Activated naive CD8-positive, alpha-beta T cell treated with anti-CD3 and anti-CD28 coated beads for 36 hours (primary cell): Measurements from ENCODE around the gene FBXO27. TPM values are rescaled to one million over a fixed set of nuclear protein-coding genes. Genes with fewer than 3 reads are reported as not detected.
A peak's percentile ranks its signal among the peaks of the same experiment; 100 is the strongest.
"Not testable (repeated sequence)": the region's sequence is repeated elsewhere in the genome, so short reads cannot be mapped to it uniquely, and the experiment has no call there.

Source experiments
- DNase-seq: peaks from one replicate; pipeline ENCODE4 v3.0.0; 2021
- H3K27ac Mint-ChIP-seq: one replicate; pipeline ENCODE4 v1.8.0; 2022; ENCODE audit warnings: mild to moderate bottlenecking, moderate library complexity, mixed read lengths
- H3K27me3 Mint-ChIP-seq: one replicate; pipeline ENCODE4 v1.8.0; 2022; ENCODE audit warnings: mild to moderate bottlenecking, mixed read lengths
- H3K36me3 Mint-ChIP-seq: one replicate; pipeline ENCODE4 v1.8.0; 2021; ENCODE audit warnings: mild to moderate bottlenecking, mixed read lengths
- H3K4me1 Mint-ChIP-seq: one replicate; pipeline ENCODE4 v1.8.0; 2021; ENCODE audit warnings: mixed read lengths
- H3K4me3 Mint-ChIP-seq: one replicate; pipeline ENCODE4 v1.8.0; 2022; ENCODE audit warnings: mild to moderate bottlenecking, moderate library complexity, mixed read lengths
- H3K9me3 Mint-ChIP-seq: one replicate; pipeline ENCODE4 v1.8.0; 2022; ENCODE audit warnings: mixed read lengths
- total RNA-seq, 2 experiments: library from RNA; stranded (reverse); gene quantifications; one replicate each; pipeline ENCODE4 v1.2.3, GENCODE V29; 2021

Gene FBXO27, protein sequence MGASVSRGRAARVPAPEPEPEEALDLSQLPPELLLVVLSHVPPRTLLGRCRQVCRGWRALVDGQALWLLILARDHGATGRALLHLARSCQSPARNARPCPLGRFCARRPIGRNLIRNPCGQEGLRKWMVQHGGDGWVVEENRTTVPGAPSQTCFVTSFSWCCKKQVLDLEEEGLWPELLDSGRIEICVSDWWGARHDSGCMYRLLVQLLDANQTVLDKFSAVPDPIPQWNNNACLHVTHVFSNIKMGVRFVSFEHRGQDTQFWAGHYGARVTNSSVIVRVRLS
- 1 to 10 TPM; 1.3 to 1.7 TPM for total RNA-seq

DNA sequence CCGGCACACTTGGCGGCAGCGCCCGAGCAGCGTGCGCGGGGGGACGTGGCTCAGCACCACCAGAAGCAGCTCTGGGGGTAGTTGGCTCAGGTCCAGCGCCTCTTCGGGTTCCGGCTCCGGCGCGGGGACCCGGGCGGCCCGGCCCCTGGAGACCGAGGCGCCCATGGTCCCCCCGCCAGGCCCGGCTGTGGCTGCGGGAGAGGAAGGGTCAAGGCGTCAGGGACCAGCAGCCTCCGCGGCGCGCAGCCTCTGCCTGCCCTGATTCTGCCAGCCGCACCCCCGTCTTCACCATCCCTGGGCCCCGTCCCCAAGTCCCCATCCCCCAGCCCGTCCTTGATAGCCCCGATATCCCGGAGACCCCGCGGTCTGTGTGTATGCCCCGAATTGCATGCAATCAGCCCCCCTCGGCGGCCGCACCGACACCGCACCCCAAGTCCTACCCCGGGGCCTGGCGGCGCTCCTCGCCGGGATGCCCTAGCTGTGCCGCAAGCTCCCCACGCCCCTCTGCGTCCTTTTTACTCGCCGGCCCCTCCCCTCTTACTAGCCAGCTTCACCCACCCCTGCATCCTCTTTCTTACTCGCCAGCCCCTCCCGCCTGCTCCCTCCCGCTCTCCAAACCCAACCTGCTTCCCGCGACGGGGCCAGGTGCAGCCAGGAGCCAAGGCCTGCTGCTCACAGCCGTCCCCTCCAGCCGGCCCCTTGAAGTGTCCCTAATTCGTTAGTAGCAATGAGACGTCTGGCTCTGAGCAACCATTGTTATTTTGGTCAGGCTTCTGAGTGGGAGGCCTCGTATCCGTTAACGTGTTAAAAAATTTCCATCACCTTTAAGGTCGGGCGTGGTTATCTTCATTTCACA, at the start of gene FBXO27:
Gene FBXO27, minus strand, starts transcription at position 487 of the 856 bp plus-strand sequence. Its CDS starts 322 bp downstream, at position 165.
- DNase-seq: peak; percentile 3
- Mint-ChIP-seq H3K9me3 (peaks cover 3% of the 10 kb centered on the region), H3K36me3 (no peaks in the 10 kb centered on the region), H3K4me1 (peaks cover 4% of the 10 kb centered on the region), H3K27ac (no peak within 1 kb of the TSS), H3K27me3 (peaks cover 58% of the 10 kb centered on the region), H3K4me3 (peak within 1 kb of the TSS; percentile 70)

DNA sequence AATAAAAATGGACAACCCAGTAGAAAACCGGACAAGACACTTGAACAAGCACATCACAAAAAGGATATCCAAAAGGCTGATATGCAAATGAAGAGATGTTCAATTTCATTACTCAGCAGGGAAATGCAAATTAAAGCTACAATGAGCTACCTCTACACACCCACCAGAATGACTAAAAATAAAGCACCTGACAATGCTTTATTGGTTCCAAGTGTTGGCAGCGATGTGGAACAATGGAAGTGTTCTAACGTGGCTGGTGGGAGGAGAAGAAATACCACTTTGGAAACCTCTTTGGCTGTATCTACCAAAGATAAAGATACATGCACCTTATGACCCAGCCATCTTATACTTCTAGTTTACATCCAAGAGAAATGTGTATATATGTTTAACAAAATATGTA, 48.1 kb upstream of the FBXO27 start:
- no peak for DNase-seq
- Mint-ChIP-seq H3K4me1 (peaks cover 11% of the 10 kb centered on the region), H3K27me3 (peaks cover 42% of the 10 kb centered on the region), H3K4me3 (no peak overlapping the region), H3K36me3 (no peaks in the 10 kb centered on the region), H3K9me3 (no peaks in the 10 kb centered on the region), H3K27ac (no peak overlapping the region)

DNA sequence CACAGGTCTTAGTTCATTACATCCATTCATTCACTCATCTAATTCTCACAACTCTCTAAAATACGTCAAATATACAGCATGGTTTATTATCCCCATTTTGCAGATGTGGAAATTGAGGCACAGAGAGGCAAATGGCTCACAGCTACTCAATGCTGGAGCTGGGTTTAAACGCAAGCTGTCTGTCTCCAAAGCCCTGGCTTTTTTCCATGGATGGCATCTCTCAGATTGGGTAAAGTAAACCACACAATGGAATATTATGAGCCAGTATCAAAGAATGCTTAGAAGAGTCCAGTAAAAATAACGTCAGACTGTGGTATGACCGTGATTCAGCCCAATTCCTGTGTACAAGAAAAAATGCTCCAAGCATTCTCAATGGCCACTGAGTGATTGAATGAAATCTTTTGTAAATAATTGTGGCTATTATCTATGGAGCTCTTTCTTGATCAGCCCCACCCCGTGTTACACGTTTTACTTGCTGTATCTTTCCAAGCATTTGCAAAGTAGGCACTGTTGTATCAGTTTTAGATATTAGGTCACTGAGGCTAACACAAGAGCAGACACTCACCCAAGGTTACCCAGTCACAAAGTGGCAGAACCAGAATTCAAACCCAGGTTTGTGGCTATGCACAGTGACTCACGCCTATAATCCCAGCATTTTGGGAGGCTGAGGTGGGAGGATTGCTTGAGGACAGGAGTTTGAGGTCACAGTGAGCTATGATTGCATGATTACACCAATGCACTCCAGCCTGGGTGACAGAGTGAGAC, 46.3 kb upstream of the FBXO27 start:
- Mint-ChIP-seq H3K27ac (no peak overlapping the region), H3K27me3 (peaks cover 24% of the 10 kb centered on the region), H3K4me3 (no peak overlapping the region), H3K9me3 (no peaks in the 10 kb centered on the region), H3K4me1 (peaks cover 14% of the 10 kb centered on the region), H3K36me3 (no peaks in the 10 kb centered on the region)
- no peak for DNase-seq

DNA sequence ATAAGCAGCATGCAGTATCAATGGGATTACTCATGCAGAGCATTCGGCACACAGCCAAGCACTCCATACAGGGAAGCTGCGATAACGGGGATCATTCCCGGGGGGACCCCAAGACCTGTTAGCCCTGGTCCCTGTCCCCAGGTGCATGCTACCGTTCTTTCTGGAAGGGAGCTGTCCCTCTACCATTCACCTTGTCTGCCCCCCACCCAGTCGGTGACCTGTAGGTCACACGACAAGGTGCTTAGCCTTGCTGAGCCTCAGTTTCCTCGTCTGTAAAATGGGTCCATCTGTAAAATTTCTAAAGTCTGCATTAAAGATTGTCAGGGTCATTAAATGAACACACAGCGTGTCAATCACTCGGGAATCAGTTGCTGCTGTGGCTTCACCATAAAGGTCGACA, 45.0 kb upstream of the FBXO27 start:
- Mint-ChIP-seq H3K36me3 (no peaks in the 10 kb centered on the region), H3K4me3 (no peak overlapping the region), H3K27ac (no peak overlapping the region), H3K4me1 (peaks cover 13% of the 10 kb centered on the region), H3K9me3 (no peaks in the 10 kb centered on the region), H3K27me3 (peaks cover 11% of the 10 kb centered on the region)
- no peak for DNase-seq

DNA sequence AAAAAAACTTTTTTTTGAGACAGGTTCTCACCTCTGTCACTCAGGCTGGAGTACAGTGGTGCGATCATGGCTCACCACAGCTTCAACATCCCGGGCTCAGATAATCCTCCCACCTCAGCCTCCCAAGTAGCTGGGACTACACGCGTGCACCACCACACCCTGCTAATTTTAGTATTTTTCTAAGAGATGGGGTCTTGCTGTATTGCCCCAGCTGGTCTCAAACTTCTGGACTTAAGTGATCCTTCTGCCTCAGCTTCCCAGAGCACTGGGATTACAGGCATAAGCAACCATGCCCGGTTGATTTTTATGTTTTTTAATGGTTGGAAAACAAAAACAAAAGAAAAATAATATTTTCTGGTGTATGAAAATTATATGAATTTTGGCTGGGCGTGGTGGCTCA, 42.6 kb upstream of the FBXO27 start:
- Mint-ChIP-seq H3K27ac (no peak overlapping the region), H3K4me3 (no peak overlapping the region), H3K4me1 (peaks cover 13% of the 10 kb centered on the region), H3K27me3 (no peaks in the 10 kb centered on the region), H3K36me3 (no peaks in the 10 kb centered on the region), H3K9me3 (no peaks in the 10 kb centered on the region)
- no peak for DNase-seq

DNA sequence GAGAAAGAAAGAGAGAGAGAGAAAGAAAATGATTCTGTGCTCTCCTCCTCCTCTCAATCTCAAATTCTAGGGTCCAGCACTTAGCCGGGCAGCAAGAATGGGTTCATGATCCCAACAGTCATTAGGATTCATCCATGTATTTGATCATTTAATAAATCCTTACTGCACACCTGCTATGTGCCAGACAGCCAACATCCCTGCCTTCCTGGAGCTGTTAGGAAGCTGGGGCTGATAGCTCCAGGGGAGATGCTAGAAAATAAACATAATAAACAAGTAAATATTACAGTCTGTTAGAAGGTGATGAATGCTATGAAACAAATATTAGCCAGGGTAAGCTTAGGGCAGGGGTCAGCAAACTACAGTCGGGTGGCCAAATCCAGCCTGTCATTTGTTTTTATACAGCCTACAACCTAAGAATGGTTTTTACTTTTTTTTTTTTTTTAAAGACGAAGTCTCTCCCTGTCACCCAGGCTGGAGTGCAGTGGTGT, 41.9 kb upstream of the FBXO27 start:
- Mint-ChIP-seq H3K27me3 (no peaks in the 10 kb centered on the region), H3K36me3 (no peaks in the 10 kb centered on the region), H3K9me3 (no peaks in the 10 kb centered on the region), H3K27ac (peak overlapping the region; percentile 88), H3K4me1 (peaks cover 13% of the 10 kb centered on the region), H3K4me3 (no peak overlapping the region)
- no peak for DNase-seq

DNA sequence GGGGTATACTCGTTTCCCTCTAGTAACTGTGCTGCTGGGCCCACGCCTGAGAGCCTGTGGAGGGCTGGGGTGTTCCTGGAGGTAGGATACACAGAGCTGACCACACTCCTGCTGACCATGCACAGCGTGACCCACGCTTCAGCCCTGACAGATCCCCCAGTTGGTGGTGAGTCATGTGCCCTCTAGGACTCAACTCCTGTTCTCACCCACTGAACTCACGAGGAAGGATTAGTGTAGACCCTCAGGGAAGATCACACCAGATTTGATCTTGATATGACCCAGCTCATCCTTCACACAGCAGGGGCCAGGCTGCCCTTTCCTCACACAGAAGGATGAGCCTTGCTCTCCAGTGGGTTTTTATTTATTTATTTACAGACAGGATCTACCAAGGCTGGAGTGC, 38.5 kb upstream of the FBXO27 start:
- Mint-ChIP-seq H3K36me3 (no peaks in the 10 kb centered on the region), H3K27ac (no peak overlapping the region), H3K4me1 (peaks cover 13% of the 10 kb centered on the region), H3K9me3 (no peaks in the 10 kb centered on the region), H3K4me3 (no peak overlapping the region), H3K27me3 (no peaks in the 10 kb centered on the region)
- DNase-seq: no peak

DNA sequence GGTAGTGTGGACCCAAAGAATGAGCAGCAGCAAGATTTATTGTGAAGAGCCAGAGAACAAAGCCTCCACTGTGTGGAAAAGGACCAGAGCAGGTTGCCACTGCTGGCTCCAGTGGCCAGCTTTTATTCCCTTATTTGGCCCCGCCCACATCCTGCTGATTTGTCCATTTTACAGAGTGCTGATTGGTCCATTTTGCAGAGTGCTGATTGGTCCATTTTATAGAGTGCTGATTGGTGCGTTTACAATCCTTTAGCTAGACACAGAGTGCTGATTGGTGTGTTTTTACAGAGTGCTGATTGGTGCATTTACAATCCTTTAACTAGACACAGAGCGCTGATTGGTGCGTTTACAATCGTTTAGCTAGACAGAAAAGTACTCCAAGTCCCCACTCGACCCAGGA, 35.9 kb upstream of the FBXO27 start:
- not testable (repeated sequence) for H3K27ac Mint-ChIP-seq, H3K27me3 Mint-ChIP-seq, H3K4me3 Mint-ChIP-seq, H3K4me1 Mint-ChIP-seq, H3K36me3 Mint-ChIP-seq, H3K9me3 Mint-ChIP-seq, DNase-seq

DNA sequence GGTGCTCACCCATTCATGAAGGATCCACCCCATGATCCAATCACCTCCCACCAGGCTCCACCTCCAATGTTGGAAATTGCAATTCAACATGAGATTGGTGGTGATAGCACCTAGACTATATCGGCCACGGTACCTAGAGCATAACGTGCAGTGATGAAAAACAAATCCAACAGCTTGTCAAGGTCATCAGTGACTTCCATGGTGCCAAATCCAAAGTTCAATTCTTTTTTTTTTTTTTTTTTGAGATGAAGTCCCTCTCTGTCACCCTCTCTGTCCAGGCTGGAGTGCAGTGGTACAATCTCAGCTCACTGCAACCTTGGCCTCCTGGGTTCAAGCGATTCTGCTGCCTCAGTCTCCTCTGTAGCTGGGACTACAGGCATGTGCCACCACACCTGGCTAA, 34.8 kb upstream of the FBXO27 start:
- Mint-ChIP-seq H3K9me3 (no peaks in the 10 kb centered on the region), H3K27me3 (no peaks in the 10 kb centered on the region), H3K27ac (no peak overlapping the region), H3K4me1 (no peaks in the 10 kb centered on the region), H3K4me3 (no peak overlapping the region), H3K36me3 (no peaks in the 10 kb centered on the region)
- no peak for DNase-seq

DNA sequence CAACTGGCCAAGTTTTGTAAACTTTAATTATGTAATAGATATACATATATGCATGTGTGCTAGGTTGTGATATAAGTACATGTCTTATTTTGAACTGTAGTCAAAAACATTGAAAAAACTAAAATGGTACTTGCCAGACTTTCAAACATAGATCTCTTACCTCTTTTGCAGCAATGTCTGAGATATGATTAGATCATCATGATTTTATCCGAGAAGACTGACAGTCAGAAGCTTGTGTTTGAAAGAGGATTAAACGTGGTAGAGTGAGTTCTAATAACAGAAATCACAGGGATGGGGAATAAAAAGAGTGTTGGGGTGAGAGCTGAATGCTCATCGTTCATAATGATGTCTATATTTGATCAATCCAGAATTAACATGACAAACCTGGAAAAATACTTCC, 33.6 kb upstream of the FBXO27 start:
- Mint-ChIP-seq H3K9me3 (no peaks in the 10 kb centered on the region), H3K4me3 (no peak overlapping the region), H3K4me1 (no peaks in the 10 kb centered on the region), H3K27ac (no peak overlapping the region), H3K27me3 (no peaks in the 10 kb centered on the region), H3K36me3 (no peaks in the 10 kb centered on the region)
- no peak for DNase-seq

DNA sequence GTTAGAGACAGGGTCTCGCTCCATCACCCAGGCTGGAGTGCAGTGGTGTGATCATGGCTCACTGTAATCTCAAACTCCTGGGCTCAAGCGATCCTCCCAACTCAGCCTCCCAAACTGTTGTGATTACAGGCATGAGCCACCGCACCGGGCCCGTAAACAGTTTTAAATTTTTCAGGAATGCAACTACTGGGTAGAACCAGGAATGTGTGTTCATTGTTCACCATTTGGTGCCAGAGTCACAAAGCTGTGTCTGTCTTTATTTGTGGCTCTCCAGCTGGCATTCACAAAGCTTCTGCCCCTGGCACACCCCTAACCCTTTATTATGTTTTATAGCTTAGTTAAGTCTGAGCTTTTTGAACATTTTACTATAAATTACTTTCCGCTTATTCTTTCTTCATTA, 32.1 kb upstream of the FBXO27 start:
- Mint-ChIP-seq H3K27ac (no peak overlapping the region), H3K36me3 (no peaks in the 10 kb centered on the region), H3K9me3 (no peaks in the 10 kb centered on the region), H3K4me1 (no peaks in the 10 kb centered on the region), H3K4me3 (no peak overlapping the region), H3K27me3 (no peaks in the 10 kb centered on the region)
- no peak for DNase-seq

DNA sequence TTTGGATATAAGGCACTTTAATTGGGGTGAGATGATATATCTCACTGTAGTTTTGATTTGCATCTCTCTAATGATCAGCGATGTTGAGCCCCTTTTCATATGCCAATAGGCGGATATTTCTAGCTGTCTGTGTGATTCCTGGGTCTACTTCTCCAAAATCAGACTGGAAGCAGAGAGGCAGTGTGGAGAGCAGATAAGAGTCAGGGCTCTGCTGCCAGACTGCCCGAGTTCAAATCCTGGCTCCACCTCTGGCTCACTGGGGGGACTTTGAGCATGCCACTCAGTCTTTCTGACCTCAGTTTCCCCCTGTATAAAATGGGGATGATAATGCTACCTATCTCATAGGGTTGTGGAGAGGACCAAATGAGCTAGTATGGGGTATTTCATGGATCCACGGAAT, 27.8 kb upstream of the FBXO27 start:
- no peak for DNase-seq
- Mint-ChIP-seq H3K27ac (no peak overlapping the region), H3K27me3 (no peaks in the 10 kb centered on the region), H3K36me3 (no peaks in the 10 kb centered on the region), H3K4me1 (no peaks in the 10 kb centered on the region), H3K4me3 (no peak overlapping the region), H3K9me3 (no peaks in the 10 kb centered on the region)

DNA sequence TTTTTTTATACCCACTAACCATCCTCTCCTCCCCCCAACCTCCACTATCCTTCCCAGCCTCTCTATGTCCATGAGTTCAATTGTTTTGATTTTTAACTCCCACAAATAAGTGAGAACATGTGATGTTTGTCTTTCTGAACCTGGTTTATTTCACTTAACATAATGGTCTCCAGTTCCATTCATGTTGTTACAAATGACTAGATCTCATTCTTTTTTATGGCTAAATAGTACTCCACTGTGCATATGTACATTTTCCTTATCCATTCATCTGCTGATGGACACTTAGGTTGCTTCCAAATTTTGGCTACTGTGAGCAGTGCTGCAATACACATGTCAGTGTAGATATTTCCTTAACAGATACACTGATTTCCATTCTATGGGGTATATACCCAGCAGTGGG, 27.0 kb upstream of the FBXO27 start:
- H3K4me1 Mint-ChIP-seq: no peaks in the 10 kb centered on the region
- H3K4me3 Mint-ChIP-seq: no peak overlapping the region
- H3K36me3 Mint-ChIP-seq: no peaks in the 10 kb centered on the region
- H3K9me3 Mint-ChIP-seq: no peaks in the 10 kb centered on the region
- DNase-seq: no peak
- no peaks in the 10 kb centered on the region for H3K27me3 Mint-ChIP-seq
- no peak overlapping the region for H3K27ac Mint-ChIP-seq

DNA sequence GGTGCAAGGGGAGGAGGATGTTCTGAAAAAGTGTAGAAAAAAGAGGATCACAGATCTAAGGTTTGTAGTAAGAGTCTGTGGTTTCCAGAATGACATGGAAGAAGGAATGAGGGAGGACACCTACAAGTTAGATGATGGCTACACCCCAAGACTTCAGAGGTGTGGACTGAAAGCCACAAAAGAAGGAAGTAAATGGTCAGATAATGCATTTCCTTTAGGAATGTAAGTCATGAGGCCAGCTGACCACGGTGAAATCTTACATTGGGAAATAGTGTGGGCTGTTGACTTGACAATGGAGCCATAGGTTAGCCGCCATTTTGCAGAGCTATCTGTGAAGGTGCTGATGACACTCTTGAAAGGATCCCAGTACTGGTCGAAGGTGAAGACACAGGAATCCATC, 25.3 kb upstream of the FBXO27 start:
- H3K27ac Mint-ChIP-seq: no peak overlapping the region
- H3K27me3 Mint-ChIP-seq: no peaks in the 10 kb centered on the region
- H3K9me3 Mint-ChIP-seq: no peaks in the 10 kb centered on the region
- H3K36me3 Mint-ChIP-seq: no peaks in the 10 kb centered on the region
- H3K4me3 Mint-ChIP-seq: no peak overlapping the region
- DNase-seq: no peak
- no peaks in the 10 kb centered on the region for H3K4me1 Mint-ChIP-seq

DNA sequence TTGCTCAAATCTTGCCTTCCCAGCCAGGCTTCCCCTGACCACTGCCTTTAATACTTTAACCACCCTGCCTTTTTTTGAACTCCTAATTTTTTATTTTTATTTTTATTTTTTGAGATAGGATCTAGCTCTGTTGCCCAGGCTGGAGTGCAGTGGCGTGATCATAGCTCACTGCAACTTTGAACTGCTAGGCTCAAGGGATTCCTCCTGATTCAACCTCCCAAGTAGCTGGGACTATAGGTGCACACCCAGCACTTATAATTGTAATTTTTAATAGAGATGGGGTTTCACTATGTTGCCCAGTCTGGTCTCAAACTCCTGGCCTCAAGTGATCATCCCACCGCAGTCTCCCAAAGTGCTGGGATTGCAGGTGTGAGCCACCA, 21.7 kb upstream of the FBXO27 start:
- Mint-ChIP-seq H3K27ac (no peak overlapping the region), H3K4me3 (no peak overlapping the region), H3K27me3 (no peaks in the 10 kb centered on the region), H3K4me1 (peaks cover 2% of the 10 kb centered on the region), H3K9me3 (no peaks in the 10 kb centered on the region), H3K36me3 (no peaks in the 10 kb centered on the region)
- no peak for DNase-seq
